ENCODE measurements around the gene PPP1R12A.

The PPP1R12A gene

GRCh38 chr12:79886917-79887519 is 47.9 kb downstream of the PPP1R12A start:
- H3K4me3 ChIP-seq (ENCODE audit: low read depth, low read length), result no peak overlapping the region
- TF ChIP-seq ZFP41 (tag by site-specific recombination; IDR thresholded peaks at IDR 0.05; ENCODE audit: borderline replicate concordance), result no peak
- peak; percentile 36 for TF ChIP-seq ZNF654 (tag by site-specific recombination; IDR thresholded peaks at IDR 0.05; ENCODE audit: low read depth)
- TF ChIP-seq ZNF335 (tag by site-specific recombination; conservative IDR thresholded peaks at IDR 0.05), result no peak
- TF ChIP-seq, protein P1, sequence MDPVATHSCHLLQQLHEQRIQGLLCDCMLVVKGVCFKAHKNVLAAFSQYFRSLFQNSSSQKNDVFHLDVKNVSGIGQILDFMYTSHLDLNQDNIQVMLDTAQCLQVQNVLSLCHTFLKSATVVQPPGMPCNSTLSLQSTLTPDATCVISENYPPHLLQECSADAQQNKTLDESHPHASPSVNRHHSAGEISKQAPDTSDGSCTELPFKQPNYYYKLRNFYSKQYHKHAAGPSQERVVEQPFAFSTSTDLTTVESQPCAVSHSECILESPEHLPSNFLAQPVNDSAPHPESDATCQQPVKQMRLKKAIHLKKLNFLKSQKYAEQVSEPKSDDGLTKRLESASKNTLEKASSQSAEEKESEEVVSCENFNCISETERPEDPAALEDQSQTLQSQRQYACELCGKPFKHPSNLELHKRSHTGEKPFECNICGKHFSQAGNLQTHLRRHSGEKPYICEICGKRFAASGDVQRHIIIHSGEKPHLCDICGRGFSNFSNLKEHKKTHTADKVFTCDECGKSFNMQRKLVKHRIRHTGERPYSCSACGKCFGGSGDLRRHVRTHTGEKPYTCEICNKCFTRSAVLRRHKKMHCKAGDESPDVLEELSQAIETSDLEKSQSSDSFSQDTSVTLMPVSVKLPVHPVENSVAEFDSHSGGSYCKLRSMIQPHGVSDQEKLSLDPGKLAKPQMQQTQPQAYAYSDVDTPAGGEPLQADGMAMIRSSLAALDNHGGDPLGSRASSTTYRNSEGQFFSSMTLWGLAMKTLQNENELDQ (tag by site-specific recombination; IDR thresholded peaks at IDR 0.05; ENCODE audit: low read depth), result no peak
- TF ChIP-seq, protein P2, sequence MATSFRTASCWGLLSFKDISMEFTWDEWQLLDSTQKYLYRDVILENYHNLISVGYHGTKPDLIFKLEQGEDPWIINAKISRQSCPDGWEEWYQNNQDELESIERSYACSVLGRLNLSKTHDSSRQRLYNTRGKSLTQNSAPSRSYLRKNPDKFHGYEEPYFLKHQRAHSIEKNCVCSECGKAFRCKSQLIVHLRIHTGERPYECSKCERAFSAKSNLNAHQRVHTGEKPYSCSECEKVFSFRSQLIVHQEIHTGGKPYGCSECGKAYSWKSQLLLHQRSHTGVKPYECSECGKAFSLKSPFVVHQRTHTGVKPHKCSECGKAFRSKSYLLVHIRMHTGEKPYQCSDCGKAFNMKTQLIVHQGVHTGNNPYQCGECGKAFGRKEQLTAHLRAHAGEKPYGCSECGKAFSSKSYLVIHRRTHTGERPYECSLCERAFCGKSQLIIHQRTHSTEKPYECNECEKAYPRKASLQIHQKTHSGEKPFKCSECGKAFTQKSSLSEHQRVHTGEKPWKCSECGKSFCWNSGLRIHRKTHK (tag by site-specific recombination; IDR thresholded peaks at IDR 0.05), result peak; percentile 54; the same call in 1 of the 2 replicates
- no peak for TF ChIP-seq ZNF302 (tag by site-specific recombination; IDR thresholded peaks at IDR 0.05; ENCODE audit: low read depth)
- TF ChIP-seq ZNF658 (tag by site-specific recombination; IDR thresholded peaks at IDR 0.05), result no peak
- TF ChIP-seq, protein P3, sequence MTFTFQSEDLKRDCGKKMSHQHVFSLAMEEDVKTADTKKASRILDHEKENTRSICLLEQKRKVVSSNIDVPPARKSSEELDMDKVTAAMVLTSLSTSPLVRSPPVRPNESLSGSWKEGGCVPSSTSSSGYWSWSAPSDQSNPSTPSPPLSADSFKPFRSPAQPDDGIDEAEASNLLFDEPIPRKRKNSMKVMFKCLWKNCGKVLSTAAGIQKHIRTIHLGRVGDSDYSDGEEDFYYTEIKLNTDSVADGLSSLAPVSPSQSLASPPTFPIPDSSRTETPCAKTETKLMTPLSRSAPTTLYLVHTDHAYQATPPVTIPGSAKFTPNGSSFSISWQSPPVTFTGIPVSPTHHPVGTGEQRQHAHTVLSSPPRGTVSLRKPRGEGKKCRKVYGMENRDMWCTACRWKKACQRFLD (tag by site-specific recombination; IDR thresholded peaks at IDR 0.05), result no peak
- H3K9me3 ChIP-seq (ENCODE audit: control insufficient read depth, insufficient read depth, low read depth, low read length), result no peaks in the 10 kb centered on the region
- peaks cover 19% of the 10 kb centered on the region for H3K4me1 ChIP-seq (ENCODE audit: control insufficient read depth, insufficient read depth, low read length)
- no peaks in the 10 kb centered on the region for H3K36me3 ChIP-seq (ENCODE audit: control insufficient read depth in 2 of 2, insufficient read depth in 1 of 2, low read length in 2 of 2)
- ChIA-PET CTCF (interaction anchor here (0.6 to 0.9 kb wide), 7 partner anchors 8 to 311 kb away, joined by 3 to 4 read pairs (median 3); no protein-coding TSS in a partner anchor), POLR2A (no interaction called here)
- H3K27ac ChIP-seq (ENCODE audit: extremely low read depth, low read depth, low read length), result no peak overlapping the region

DNA sequence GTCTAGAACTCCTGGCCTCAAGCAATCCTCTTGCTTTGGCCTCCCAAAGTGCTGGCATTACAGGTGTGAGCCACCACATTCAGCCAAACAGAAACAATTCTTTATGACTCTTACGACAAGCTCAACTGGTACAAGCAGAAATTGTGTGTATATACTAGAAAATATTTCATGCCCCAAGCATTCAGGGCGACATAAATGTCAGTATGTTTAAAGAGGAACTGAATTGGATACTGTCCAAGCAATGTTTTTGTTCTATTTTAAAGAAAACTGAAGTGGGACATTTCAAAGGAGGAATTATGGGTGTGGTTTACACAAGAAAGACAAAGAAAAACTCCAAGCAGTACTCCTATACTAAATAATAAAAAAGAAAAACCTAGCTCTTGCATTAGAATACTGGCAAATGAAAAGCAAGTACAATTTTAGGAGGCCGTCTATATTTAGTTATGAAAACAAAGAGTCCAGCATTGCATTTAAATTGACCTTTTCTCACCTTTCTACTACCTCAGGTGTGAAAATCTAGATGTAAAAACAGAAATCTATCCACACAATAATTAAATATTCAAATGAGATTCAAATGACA is 48.9 kb downstream of the PPP1R12A start:
- Histone ChIP-seq H3K9me3 (ENCODE audit: control insufficient read depth, insufficient read depth, low read depth, low read length) (no peaks in the 10 kb centered on the region), H3K4me1 (ENCODE audit: control insufficient read depth, insufficient read depth, low read length) (peaks cover 19% of the 10 kb centered on the region), H3K36me3 (ENCODE audit: control insufficient read depth in 2 of 2, insufficient read depth in 1 of 2, low read length in 2 of 2) (no peaks in the 10 kb centered on the region), H3K4me3 (ENCODE audit: low read depth, low read length) (no peak overlapping the region), H3K27ac (ENCODE audit: extremely low read depth, low read depth, low read length) (no peak overlapping the region)
- CTCF ChIA-PET, result interaction anchor here (0.6 to 0.7 kb wide), 7 partner anchors 9 to 312 kb away, joined by 3 to 4 read pairs (median 3); no protein-coding TSS in a partner anchor
- POLR2A ChIA-PET, result no interaction called here
- TF ChIP-seq ZNF658 (tag by site-specific recombination; IDR thresholded peaks at IDR 0.05), result no peak
- TF ChIP-seq ZNF670 (tag by site-specific recombination; IDR thresholded peaks at IDR 0.05; ENCODE audit: low read depth), result no peak
- peak; percentile 51 for TF ChIP-seq PRDM6 (tag by site-specific recombination; IDR thresholded peaks at IDR 0.05)

- H3K36me3 ChIP-seq (ENCODE audit: control insufficient read depth in 2 of 2, insufficient read depth in 1 of 2, low read length in 2 of 2), result no peaks in the 10 kb centered on the region
- ChIA-PET POLR2A (no interaction called here), CTCF (interaction anchor here (0.7 to 1.6 kb wide), 2 partner anchors 9 to 490 kb away, joined by 3 to 4 read pairs; no protein-coding TSS in a partner anchor)
- H3K9me3 ChIP-seq (ENCODE audit: control insufficient read depth, insufficient read depth, low read depth, low read length), result no peaks in the 10 kb centered on the region
- H3K27ac ChIP-seq (ENCODE audit: extremely low read depth, low read depth, low read length), result no peak overlapping the region
- TF ChIP-seq ELK4 (IDR thresholded peaks at IDR 0.05; ENCODE audit: borderline replicate concordance, low read depth, low read length) (no peak), PRDM6 (tag by site-specific recombination; IDR thresholded peaks at IDR 0.05) (peak; percentile 54)
- peaks cover 19% of the 10 kb centered on the region for H3K4me1 ChIP-seq (ENCODE audit: control insufficient read depth, insufficient read depth, low read length)
- H3K4me3 ChIP-seq (ENCODE audit: low read depth, low read length), result no peak overlapping the region
These were observed 50.4 kb downstream of the PPP1R12A start for GRCh38 chr12:79884401-79885006.
